ENCODE results near the gene ROR1.

The ROR1 gene

DNA sequence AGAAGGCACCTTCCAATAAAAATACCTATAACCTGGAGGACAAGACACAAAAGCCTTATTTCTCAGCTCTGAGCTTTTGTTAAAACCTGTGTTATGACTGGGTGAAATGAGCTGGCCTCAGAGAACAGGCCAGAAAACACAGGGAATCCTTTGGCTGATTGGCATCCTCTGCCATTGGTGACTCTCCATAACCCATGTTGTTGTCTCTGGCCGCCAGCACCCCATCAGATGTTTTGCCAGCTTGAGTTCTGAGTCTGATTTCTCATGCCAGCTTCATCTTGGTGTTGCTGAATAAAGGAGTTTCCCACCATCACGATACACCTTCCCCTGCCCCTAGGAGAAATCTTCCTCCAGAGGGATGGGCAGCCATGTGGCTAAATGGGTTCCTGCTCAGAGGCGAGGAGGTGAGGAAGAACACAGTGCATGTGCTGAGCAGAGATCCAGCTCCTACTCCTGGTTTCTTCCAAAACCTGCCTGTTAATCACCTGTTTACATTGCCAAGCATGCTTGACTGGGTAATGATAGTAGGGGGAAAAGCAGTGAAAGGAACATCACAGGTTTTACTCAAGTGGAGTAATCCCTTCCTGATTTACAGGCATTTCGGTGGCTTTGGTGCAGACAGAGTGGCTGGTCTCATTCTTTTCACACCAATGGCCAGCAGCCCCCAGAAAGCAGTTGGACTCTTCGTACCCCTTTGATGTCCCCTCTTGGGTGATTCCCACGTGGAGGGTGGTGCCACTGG is 109.8 kb downstream of the ROR1 start:
- DNase-seq (ENCODE audit: low read depth in 2 of 2), result no peak

DNA sequence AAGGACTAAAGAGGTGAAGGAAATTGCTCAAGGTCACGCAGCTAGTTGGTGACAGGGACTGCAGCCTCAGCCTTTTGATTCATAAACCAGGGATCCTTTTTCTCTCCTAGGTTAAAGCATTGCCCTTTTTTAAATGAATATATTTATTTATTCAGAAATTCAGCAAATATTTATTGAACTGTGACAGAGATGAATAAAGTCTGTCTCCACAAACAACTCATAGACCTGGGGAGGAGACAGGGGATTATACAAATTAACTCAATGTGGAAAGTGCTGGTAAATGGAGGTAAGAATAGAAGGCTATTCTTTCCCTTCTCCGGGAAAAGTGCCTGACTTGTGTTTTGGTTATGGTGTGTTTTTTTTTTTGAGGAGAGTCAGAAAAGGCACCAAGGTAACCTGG is 110.7 kb downstream of the ROR1 start:
- DNase-seq (ENCODE audit: low read depth in 2 of 2), result no peak

DNA sequence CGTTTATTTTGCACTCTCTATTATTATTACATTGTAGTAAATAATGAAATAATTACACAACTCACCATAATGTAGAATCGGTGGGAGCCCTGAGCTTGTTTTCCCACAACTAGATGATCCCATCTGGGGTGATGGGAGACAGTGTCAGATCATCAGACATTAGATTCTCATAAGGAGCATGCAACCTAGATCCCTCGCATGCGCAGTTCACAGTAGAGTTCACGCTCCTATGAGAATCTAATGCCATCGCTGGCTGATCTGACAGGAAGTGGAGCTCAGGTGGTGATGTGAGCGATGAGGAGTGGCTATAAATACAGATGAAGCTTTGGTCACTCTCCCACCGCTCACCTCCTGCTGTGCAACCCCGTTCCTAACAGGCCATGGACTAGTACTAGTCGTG is 112.1 kb downstream of the ROR1 start:
- no peak for DNase-seq (ENCODE audit: low read depth in 2 of 2)

DNA sequence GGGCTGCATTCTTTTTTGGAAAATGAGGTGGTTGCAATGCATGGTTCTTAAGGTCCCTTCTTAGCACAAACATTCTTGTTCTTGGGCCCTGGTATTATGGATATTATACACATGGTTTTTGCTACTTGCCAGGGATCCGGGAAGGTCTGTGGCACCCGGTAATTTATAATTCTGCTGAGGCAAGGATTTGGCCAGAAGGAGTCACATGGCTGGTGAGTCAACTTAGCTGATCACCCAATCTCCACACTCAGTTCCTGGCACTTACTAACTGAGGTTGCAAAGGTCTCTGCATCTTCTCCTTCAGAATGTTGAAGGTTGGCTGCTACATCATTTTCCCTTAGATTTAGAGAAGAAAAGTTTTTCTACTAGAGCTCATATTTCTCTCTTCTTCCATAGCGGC is 112.5 kb downstream of the ROR1 start:
- DNase-seq (ENCODE audit: low read depth in 2 of 2), result no peak

DNA sequence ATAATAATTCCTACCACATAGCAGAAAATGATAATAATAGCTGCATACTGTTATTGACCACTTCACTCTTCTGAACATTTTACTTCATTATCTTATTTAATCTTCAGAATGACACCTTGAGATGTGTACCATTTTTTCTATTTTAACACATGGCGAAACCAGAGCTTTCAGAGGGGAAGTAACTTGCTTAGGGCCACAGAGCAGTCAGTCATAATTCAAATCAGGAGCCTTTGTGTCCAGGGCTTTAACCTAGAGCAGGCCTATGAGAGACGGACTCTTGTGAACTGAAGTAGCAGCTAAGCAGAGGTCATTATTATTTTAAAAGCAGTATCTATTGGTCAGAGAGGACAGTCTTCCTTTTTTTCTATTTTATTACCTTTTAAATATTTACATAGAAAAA is 114.0 kb downstream of the ROR1 start:
- DNase-seq (ENCODE audit: low read depth in 2 of 2), result no peak

DNA sequence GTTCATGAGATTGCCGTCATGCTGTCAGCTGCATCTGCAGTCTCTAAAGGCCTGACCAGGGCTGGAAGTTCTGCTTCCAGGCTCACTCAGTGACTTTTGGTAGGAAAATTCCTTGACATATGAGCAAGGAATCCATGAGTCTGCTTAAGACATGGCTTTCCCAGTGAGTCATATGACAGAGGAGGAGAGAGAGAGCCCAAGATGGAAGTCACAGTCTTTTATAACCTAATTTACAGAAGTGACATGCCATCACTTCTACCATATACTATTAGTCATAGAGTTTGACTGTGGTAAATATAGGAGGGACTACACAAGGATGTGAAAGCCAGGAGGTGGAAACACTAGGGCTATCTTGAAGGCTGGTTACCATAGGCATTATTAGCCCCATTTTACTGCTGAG is 115.2 kb downstream of the ROR1 start:
- DNase-seq (ENCODE audit: low read depth in 2 of 2), result no peak

DNA sequence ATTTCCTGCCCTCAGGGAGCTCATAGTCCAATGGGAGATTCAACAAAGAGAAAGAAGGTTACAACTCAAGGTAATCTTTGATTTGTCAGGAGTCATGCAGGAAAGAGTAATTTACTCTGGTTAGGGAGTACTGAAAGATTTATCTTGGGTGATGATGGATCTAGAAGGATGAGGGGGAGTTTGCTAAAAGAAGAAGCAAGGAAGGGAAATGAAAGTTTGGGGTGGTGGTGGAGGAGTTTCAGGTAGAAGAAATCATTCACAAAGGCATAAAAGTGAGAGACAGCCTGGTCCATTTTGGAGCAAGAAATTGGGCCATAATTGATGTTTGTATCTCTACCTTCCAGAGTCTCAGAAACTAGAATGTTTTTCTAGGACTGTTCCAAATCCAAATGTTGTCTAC is 116.7 kb downstream of the ROR1 start:
- DNase-seq (ENCODE audit: low read depth in 2 of 2), result no peak

DNA sequence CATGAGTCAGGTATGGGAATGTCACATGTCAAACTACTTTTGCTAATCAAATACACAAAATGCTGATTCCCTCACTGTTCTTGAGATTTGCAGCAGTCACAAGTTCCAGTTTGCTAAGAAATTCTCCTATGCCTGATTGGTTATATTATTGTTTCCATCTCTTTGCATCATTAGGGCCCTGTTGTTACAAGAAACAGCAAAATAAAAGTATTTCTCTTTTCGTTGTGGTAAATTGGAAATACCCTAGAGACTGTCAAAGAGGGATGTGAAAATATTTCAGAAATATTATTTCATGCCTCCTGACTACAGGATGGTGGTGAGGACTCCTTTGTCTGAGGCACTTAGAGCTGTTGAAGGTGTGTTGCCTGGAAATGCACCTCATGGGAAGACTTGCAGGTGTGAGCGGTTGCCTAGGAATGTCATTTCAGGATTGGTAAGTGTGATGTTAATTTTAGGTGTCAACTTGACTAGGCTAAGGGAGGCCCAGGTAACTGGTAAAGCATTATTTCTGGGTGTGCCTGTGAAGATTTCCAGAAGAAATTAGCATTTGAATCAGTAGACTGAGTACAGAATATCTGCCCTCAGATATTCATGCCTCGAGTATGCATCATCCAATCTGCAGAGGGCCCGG is 117.4 kb downstream of the ROR1 start:
- DNase-seq (ENCODE audit: low read depth in 2 of 2), result no peak

DNA sequence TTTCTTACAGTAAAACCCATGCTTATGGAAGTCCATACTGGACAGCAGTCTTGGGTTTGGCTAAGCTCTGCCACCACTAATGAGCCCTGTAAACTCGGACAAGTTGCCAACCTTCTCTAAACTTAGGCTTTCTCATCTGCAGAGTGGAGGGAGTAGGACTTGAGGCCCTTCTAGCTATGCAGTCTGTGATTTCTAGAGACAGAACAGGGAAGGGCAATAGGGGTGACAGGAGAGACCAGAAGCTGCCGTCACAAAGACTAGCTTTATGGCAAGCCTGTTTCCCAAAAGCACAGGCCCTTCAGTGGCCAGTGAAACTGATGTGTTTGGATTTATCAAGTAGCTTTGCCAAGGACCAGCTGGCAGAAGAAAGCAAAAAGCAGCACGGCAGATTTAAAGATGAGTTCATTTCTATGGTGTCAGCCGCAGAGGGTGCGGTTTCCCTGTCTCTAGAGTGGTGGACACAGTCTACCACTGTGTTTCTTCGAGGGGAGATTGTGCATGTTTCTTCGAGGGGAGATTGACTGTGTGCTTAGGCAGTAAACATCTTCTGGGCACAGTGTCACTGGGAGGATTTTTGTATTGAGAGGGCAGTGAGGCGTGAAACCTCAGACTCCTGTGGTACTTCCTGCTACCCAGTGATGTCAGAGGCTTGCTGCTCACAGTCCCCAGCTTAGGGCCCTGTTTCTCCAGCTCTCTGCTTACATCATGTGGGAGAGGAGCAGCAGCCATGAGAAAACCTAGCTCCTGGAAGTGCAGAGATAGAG is 119.0 kb downstream of the ROR1 start:
- no peak for DNase-seq (ENCODE audit: low read depth in 2 of 2)

DNA sequence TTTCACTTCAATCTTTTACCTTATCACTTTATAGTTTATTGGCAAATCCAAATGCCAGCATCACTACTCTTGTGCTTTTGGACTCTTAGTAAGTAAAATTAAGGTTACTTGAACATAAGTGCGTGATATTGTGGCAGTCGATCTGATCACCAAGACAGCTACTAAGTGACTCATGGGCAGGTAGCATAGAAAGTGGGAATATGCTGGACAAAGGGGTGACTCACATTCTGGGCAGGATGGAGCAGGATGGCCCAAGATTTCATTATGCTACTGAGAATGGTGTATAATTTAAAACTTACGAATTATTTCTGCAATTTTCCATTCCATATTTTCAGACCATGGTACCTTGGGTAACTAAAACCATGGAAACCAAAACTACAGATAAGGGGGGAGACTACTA is 120.2 kb downstream of the ROR1 start:
- no peak for DNase-seq (ENCODE audit: low read depth in 2 of 2)

DNA sequence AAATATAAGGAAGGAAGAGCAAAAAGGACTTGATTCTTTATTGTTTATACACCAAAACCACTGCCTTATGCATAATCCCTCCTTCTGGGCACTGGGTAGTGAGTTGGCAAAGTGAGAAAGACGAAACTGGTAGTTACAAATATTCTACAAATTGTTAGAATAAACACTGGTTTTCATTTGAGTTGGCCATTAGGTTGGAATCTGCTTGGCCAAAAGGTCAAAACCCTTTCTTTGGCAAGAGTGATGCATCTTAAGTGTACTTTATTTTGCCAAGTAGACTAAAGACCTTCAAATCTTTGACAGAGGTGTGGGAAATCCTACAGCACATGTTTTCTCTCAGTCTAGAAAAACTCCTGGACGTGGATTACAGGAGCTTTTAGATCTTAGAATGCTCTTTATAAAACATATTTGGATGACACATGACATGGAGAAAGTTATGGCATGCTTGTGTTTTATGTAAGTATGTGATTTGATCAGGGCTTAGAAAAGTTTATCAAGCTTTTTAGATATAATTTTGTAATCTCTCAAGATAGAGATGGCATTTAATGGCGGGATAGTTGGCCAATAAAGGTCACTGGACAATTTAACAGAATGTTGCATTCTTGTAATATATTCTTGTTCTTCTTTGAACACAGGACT is 120.9 kb downstream of the ROR1 start:
- no peak for DNase-seq (ENCODE audit: low read depth in 2 of 2)

DNA sequence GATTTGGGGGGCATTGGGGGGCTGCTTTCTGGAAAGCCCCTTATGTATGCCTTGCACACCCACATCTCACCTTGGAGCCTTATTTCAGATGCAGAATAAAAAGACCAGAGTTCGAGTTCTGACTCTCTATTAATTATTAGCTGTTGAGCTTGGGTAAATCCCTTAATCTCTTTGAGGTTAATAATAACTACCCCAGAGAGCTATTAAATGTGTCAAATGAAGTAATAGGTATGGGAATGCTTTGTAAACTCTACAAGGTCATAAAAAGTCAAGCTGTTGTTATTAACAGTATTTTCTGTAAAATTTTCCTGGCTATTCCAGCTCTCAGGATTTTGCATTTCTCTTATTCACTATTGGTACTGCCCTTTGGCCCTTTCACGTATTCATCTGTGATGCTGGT is 122.9 kb downstream of the ROR1 start:
- DNase-seq (ENCODE audit: low read depth in 2 of 2), result no peak

DNA sequence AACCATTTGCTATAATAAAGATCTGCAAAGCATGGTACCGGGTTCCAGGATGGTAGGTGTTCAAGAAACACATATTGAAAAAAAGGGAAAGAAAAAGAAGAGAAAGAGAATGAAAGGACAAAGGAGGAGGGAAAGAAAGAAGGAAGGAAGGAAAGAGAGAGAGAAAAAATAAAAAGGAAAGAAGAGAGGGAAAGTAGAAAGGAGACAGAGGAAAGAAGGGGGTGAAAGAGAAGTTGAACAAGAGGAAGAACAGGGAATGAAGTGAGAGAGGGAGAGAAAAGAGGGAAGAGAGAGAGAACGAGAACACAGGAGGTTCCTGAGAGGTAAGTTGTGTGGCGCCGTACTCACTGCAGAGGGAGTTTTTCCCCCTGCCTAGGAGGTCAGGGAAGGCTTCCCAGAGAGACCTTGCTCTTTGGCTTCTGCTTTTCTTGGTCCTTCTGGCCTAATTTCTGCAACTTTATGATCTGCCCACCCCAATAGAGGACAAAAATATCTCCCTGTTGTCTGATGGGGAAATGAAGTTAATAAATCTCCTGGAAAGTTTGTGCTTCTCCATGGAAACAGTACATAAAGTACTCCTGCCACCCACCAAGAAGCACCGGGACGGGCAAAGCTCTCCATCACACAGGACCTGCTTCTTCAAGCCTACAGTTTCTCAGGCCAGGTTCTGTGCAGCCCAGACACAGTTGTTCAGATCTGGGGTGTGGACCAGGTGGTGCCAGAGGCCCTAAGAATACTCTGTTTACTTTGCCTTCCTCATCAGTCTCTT is 124.8 kb downstream of the ROR1 start:
- DNase-seq (ENCODE audit: low read depth in 2 of 2), result no peak

DNA sequence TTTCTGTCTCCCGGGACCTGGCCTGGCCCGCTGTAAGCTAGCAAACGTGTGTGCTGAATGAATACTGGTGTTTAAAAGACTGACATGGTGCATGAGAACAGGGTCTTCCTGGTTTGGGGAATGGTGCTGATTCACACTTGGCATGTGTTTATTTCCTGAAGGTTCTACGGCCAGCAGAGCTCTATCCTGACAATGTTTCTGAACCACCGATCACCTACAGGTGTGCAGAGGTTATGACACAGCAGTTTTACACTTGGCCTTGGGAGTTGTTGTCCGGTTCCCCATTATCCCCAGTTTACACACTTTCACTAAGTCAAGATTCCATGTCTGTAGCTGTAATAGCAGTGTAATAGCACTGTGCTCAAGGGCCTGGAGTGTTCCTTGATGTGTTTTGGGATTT is 127.3 kb downstream of the ROR1 start:
- DNase-seq (ENCODE audit: low read depth in 2 of 2), result no peak

DNA sequence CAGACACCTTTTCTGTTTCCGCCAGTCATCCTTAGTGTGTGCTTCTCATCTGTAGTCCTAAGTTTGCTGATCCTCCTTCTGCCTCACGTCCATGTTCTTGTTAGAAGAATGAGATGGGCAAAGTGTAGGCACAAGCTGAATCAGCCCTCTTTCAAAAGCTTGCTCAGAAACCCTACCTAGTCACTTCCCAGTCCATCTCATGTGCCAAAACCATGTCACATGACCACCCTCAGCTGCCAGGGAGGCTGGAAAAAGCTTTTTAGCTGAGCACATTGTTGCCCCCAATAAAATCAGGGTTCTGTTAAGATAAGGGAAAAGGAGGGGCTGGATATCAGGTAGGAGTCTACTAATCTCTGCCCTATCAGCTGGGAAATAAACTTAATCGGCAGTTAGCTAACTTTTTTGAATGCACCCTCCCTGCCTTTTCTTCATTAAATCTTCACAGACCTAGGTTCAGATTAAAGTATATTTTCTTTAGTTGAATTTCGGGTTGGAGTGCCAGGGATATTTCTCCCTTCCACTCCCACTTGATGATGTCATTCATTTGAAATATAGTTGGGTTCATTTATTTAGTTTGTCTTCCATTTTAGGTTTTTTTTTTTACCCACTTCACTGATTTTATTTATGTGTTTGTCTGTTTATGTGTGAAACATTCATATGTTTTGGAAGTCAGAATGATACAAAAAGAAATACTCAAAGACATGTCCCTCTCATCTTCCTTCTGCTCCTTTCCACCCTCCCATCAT is 129.2 kb downstream of the ROR1 start:
- DNase-seq (ENCODE audit: low read depth in 2 of 2), result no peak

DNA sequence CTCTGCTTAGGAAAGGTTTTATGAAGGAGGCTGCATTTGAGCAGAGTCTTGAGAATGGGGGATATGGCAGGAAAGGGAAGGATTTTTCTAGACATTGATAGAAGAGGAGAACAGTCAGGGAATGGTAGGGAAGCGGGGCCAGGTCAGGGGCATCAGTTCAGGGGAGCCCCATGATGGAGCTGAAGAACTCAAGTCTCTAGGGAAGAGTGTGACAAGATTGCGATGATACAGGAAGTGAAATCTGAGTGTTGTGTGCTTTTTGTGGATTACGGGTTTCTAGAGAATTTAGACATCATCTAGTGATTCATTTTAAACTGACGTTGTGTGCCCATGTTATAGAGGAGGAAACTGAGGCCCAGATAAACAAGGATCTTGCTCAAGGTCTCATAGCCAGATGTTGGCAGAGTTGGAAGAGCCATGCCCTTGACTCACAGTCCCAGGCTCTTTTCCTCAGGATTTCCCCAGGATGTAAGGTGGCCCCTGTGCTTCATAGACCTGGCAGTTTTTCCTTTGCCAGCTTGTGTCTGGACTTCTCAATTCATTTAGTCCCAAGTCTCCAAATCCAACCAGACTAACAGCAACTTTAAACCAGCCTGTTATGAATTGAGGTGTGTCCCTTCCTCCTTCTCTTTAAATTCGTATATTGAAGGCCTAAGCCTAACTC is 130.3 kb downstream of the ROR1 start:
- DNase-seq (ENCODE audit: low read depth in 2 of 2), result no peak

DNA sequence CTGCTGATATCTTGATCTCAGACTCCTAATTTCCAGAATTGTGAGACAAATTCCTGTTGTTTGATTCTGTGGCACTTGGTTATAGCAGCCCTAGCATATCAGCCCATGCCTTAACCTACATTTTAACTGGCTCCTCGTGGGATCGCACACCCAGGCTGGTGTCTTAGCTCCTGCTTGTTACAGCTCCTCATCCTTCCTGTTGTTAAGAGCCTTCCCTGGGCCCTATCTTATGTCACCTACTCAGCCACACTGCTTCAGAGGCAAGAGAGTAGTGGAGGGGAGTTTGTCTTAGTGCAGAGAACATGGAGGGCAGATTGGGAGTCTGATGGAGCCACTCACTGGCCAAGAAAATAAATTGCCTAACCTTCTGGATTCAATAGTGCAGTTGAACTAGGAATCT is 131.0 kb downstream of the ROR1 start:
- no peak for DNase-seq (ENCODE audit: low read depth in 2 of 2)

DNA sequence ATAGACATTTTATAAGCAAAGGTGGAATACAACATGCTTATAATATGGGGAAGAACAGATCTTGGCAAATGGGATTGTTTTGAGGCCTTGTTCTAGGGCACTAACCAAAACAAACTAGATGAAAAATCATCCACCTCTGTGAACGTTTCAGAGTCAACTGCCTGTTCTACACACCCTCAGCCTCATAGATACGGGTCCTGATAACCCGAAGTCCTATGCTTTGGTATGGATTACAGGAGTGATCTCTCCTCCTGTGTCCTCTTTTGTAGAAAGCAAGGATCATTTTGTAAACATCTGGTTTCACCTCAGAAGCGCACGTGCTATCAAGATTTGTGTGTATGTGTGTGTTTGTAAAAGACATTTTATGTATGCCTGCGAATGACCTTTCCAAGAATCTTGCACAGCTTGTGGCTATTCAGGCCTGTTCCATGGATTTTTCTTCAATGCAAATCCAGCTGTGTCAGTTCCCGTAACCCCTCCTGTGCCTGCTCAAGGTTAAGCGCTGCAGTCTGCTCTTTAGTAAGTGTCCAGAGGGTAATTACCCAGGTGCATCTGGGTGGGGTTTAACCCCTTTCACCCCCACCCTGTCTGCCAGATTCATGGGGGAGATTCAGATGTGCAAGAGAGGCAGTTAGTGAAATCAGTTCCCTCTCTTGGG is 132.4 kb downstream of the ROR1 start:
- no peak for DNase-seq (ENCODE audit: low read depth in 2 of 2)

DNA sequence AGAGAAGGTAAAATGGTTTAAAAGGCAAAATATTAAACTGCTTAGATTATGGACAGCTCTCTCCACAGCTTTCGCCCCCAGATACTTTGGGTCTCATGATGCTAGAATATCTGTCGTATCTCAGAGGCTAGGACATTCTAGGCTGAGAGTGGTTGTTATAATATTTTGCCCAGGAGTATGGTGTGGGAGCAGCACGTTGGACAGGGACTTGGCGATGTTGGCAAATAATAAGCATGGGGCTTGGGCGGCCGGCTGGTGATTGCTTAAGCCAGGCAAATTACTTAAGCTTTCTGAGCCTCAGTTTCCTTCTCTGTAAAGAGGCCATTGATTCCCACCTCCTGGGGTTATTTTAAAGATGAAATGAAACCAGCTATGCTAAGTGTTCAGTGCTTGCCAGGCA is 133.2 kb downstream of the ROR1 start:
- DNase-seq (ENCODE audit: low read depth in 2 of 2), result no peak

DNA sequence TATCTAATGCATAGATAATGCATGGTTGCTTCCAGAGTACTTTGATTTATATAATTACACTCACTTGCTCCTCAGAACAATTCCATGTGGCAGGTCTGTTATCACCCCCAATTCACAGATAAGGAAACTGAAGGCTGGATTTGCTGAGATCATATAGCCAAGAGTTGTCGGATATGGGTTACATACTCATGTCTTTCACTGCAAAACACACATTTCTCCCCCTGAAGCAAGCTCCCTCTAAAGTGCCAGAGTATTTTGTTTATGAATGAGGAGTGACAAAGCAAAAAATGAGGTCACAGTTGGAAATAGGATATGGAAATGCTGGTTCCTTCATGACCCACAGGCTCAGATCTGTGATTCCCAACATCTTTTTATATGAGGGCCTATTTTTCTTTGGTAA is 134.2 kb downstream of the ROR1 start:
- no peak for DNase-seq (ENCODE audit: low read depth in 2 of 2)
